Activated T-cell treated with anti-CD3 and anti-CD28 coated beads, Interleukin-2, amount 50 U/mL, for 72 hours (primary cell): Measurements from ENCODE around the gene PRMT3. TPM values are rescaled to one million over a fixed set of nuclear protein-coding genes. Genes with fewer than 3 reads are reported as not detected.
"Not testable (repeated sequence)": the region's sequence is repeated elsewhere in the genome, so short reads cannot be mapped to it uniquely, and the experiment has no call there.

Experiments
- ATAC-seq, 2 donors: fragments of 150-1000 bp; cut with Tn5 transposase; replicated peaks in 1 of 2; 2 replicates each; pipeline ENCODE4 v1.10.0; 2021; ENCODE audit warnings: moderate library complexity in 2 of 2, mild to moderate bottlenecking in 1 of 2
- DNase-seq, 2 donors: peaks; one replicate each; pipeline ENCODE4 v3.0.0; 2021 to 2022; ENCODE audit warnings: mixed read lengths in 1 of 2
- H3K27ac Mint-ChIP-seq: one replicate; pipeline ENCODE4 v1.8.0; 2022; ENCODE audit warnings: mild to moderate bottlenecking, moderate library complexity, mixed read lengths
- H3K27me3 Mint-ChIP-seq: one replicate; pipeline ENCODE4 v1.8.0; 2022; ENCODE audit warnings: low read depth, mixed read lengths
- H3K36me3 Mint-ChIP-seq, 2 donors: one replicate each; pipeline ENCODE4 v1.8.0; 2022; ENCODE audit warnings: mixed read lengths in 2 of 2, mild to moderate bottlenecking in 1 of 2; ENCODE audit not compliant: insufficient read depth in 2 of 2
- H3K4me1 Mint-ChIP-seq: one replicate; pipeline ENCODE4 v1.8.0; 2022; ENCODE audit warnings: low read depth, mixed read lengths
- H3K4me3 Mint-ChIP-seq, 2 donors: one replicate each; pipeline ENCODE4 v1.8.0; 2022; ENCODE audit warnings: mild to moderate bottlenecking in 2 of 2, mixed read lengths in 2 of 2, moderate library complexity in 2 of 2
- H3K9me3 Mint-ChIP-seq, 2 donors: one replicate each; pipeline ENCODE4 v1.8.0; 2022; ENCODE audit warnings: mixed read lengths in 2 of 2
- total RNA-seq, 2 donors: library from RNA; stranded (reverse); gene quantifications; one replicate each; pipeline ENCODE4 v1.2.3, GENCODE V29; 2022

Gene PRMT3
- total RNA-seq, 2 donors from 2014 or later, result 28.8 to 35.5 TPM

- ATAC-seq (no peak), DNase-seq (peak in 1 of 2 donors; percentile 6)
- H3K9me3 Mint-ChIP-seq, result no peaks in the 10 kb centered on the region
- H3K27ac Mint-ChIP-seq, result peak overlapping the region; percentile 88
- H3K36me3 Mint-ChIP-seq, result peaks cover 2 to 23% of the 10 kb centered on the region in 2 donors
- no peaks in the 10 kb centered on the region for H3K27me3 Mint-ChIP-seq
- H3K4me3 Mint-ChIP-seq, result peak overlapping the region; percentile 69 to 87
- peaks cover 72% of the 10 kb centered on the region for H3K4me1 Mint-ChIP-seq
Observed at GRCh38 chr11:20364341-20364792, 23.1 kb upstream of the PRMT3 start.

GRCh38 chr11:20365465-20365864 is 22.1 kb upstream of the PRMT3 start:
- Mint-ChIP-seq H3K4me3 (peak overlapping the region; percentile 69 to 87), H3K27ac (peak overlapping the region; percentile 46), H3K4me1 (peaks cover 67% of the 10 kb centered on the region), H3K36me3 (peaks cover 2 to 28% of the 10 kb centered on the region in 2 donors)
- ATAC-seq, H3K9me3 Mint-ChIP-seq, DNase-seq, H3K27me3 Mint-ChIP-seq: not testable (repeated sequence)

GRCh38 chr11:20367313-20367948 is 20.1 kb upstream of the PRMT3 start:
- peaks cover 49% of the 10 kb centered on the region for H3K4me1 Mint-ChIP-seq
- peak overlapping the region; percentile 98 for H3K27ac Mint-ChIP-seq
- ATAC-seq, result peak; percentile 82 to 88
- no peaks in the 10 kb centered on the region for H3K27me3 Mint-ChIP-seq
- peak; percentile 74 to 81 for DNase-seq
- H3K4me3 Mint-ChIP-seq, result peak overlapping the region; percentile 77 to 86
- no peaks in the 10 kb centered on the region for H3K9me3 Mint-ChIP-seq
- H3K36me3 Mint-ChIP-seq, result peaks cover 2 to 37% of the 10 kb centered on the region in 2 donors

DNA sequence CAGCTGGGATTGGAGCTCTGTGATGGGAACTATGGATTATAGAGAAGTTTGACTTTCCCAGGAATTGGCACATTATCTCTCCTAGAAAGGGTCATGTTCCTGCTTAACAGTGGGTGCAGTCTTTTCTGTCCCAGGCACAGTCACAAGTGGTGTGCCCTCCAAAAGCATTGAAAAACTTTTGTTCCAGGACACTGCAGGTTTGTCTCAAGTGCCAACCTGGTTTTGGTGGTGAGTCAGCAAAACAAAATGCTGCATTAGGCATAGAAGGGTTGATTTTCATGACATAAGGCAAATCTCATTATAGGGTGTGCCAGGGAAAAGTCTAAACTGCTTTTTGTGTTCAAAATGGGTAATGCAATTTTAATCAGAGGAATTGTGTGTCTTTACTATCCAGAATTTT is 19.1 kb upstream of the PRMT3 start:
- Mint-ChIP-seq H3K27me3 (no peaks in the 10 kb centered on the region), H3K4me1 (peaks cover 39% of the 10 kb centered on the region), H3K27ac (peak overlapping the region; percentile 86), H3K4me3 (peak overlapping the region; percentile 51 to 65), H3K9me3 (no peaks in the 10 kb centered on the region), H3K36me3 (peaks cover 0 to 35% of the 10 kb centered on the region in 2 donors)
- DNase-seq, result no peak
- no peak for ATAC-seq

DNA sequence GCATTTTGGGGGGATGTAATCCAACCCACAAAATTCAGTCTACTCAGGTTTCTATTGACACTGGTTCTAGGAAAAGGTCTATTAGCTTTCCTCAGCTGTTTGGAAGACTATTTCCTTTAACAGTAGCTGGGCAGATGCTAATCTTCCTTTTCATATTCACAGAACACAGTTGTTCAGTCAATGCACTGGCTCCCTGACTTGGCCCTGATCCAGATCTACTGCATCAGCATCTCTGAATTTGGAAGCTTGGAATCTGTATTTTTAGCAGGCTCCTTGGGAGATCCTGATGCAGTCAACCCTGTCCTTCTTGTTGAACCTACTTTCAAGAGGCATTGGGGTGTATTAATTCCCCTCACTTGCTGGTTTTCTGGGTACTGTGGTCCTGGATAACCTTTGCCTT is 17.7 kb upstream of the PRMT3 start:
- peaks cover 44% of the 10 kb centered on the region for H3K4me1 Mint-ChIP-seq
- no peak for ATAC-seq

GRCh38 chr11:20372081-20372626 is 15.4 kb upstream of the PRMT3 start:
- H3K27ac Mint-ChIP-seq, result no peak overlapping the region
- no peaks in the 10 kb centered on the region for H3K27me3 Mint-ChIP-seq
- peaks cover 24% of the 10 kb centered on the region for H3K4me1 Mint-ChIP-seq
- no peak for DNase-seq
- H3K4me3 Mint-ChIP-seq, result no peak overlapping the region
- peaks cover 8 to 38% of the 10 kb centered on the region in 2 donors for H3K36me3 Mint-ChIP-seq
- ATAC-seq, result no peak
- H3K9me3 Mint-ChIP-seq, result no peaks in the 10 kb centered on the region

More for the DNA sequence above, 17.7 kb upstream of the PRMT3 start:
- Mint-ChIP-seq H3K27ac (peak overlapping the region; percentile 28), H3K4me3 (no peak overlapping the region), H3K27me3 (no peaks in the 10 kb centered on the region), H3K9me3 (no peaks in the 10 kb centered on the region), H3K36me3 (peaks cover 6 to 37% of the 10 kb centered on the region in 2 donors)
- no peak for DNase-seq

DNA sequence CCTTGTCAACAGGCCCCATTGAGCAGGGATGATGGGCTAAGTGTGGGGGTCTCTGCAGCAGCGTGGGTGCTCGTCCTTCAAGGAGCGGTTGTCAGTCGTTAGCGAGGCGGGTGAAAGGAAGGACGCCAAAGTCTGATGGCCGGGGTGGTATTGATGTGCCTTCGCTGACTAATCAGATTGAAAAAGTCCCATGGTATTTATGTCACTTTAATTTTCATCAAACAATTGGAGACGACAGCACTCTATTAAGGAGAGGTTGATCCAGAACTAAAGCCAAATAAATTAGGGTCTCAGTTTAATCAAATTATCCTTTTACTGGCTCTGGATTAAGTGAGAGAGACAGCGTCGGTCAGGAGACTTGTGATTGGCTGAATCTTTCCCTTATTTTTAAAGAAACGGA is 14.4 kb upstream of the PRMT3 start:
- Mint-ChIP-seq H3K4me1 (peaks cover 16% of the 10 kb centered on the region), H3K27me3 (no peaks in the 10 kb centered on the region), H3K36me3 (peaks cover 8 to 36% of the 10 kb centered on the region in 2 donors), H3K4me3 (no peak overlapping the region), H3K27ac (peak overlapping the region; percentile 94), H3K9me3 (no peaks in the 10 kb centered on the region)
- no peak for ATAC-seq
- no peak for DNase-seq

DNA sequence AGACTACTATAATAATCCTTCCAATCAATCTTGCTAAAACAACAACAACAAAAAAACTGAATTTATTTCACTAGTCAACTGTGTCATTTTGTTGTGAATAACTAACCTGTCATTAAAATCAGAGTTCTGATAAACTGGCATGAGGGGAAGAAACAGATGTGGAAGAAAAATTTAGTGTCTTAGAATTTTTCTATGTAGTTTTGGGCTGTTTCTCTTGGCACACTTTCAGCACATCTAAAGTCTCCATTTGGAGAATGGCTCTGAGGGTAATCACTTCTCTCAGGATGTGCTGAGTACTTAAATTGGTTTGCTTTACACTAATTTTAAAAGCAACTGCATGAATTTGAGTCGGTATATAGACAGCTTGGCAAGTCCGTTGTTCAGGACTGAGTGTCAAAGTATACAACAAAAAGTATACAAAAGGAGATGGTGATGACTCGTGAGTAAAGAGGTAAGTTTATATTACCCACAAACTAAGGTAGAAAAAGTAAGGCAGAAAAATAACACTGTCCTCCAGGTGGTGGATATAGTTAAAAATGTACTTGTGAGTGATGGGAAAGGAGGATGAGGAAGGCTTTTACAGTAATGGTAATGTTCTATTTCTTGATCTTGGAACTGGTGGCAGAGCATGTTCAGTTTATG is 13.8 kb upstream of the PRMT3 start:
- no peaks in the 10 kb centered on the region for H3K27me3 Mint-ChIP-seq
- peaks cover 11% of the 10 kb centered on the region for H3K4me1 Mint-ChIP-seq
- no peaks in the 10 kb centered on the region for H3K9me3 Mint-ChIP-seq
- DNase-seq (no peak), ATAC-seq (no peak)
- H3K36me3 Mint-ChIP-seq, result peaks cover 8 to 31% of the 10 kb centered on the region in 2 donors
- H3K27ac Mint-ChIP-seq, result peak overlapping the region; percentile 94
- peak overlapping the region in 1 of 2 donors; percentile 29 for H3K4me3 Mint-ChIP-seq

DNA sequence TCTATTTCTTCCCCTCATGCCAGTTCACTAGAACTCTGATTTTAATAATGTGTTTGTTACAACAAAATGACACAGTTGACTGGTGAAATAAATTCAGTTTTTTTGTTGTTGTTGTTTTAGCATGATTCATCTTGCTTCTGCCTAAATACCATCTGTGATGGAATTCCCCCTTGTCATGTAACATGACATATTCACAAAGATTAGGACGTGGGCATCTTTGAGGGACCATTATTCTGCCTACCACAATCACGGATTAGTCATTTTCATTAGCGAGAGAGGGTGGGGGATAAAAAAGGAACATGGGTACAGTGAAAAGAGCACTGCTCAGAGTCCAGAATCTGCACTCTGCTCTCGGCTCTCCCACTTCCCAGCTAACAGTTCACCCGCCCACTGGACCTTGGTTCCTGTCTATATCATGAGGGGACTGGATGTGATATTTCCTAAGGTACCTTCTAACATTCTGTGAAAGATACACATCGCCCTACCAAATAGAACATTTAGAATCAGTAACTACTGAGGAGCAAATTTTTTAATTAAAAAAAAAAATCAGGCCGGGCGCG is 12.7 kb upstream of the PRMT3 start:
- Mint-ChIP-seq H3K27ac (peak overlapping the region; percentile 94), H3K4me1 (peaks cover 8% of the 10 kb centered on the region), H3K9me3 (no peaks in the 10 kb centered on the region), H3K36me3 (peaks cover 8 to 29% of the 10 kb centered on the region in 2 donors), H3K4me3 (peak overlapping the region in 1 of 2 donors; percentile 68), H3K27me3 (no peaks in the 10 kb centered on the region)
- ATAC-seq (peak; percentile 29 to 52), DNase-seq (no peak)

- Mint-ChIP-seq H3K4me1 (peaks cover 8% of the 10 kb centered on the region), H3K36me3 (peaks cover 8 to 31% of the 10 kb centered on the region in 2 donors), H3K27me3 (no peaks in the 10 kb centered on the region), H3K27ac (no peak overlapping the region), H3K4me3 (no peak overlapping the region), H3K9me3 (no peaks in the 10 kb centered on the region)
- DNase-seq, result no peak
- no peak for ATAC-seq
Observed at GRCh38 chr11:20376162-20376730, 11.3 kb upstream of the PRMT3 start.

DNA sequence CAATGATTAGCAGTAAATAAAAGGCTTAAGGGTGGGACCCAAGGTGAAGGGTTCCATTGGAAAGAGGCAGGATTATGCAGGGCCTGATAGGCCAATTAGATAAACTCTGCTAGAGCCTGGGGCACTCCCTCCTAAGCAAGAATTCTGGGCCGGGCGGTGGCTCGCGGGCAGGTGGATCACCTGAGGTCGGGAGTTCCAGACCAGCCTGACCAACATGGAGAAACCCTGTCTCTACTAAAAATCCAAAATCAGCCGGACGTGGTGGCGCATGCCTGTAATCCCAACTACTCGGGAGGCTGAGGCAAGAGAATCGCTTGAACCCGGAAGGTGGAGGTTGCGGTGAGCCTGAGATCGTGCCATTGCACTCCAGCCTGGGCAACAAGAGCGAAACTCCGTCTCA is 1.5 kb upstream of the PRMT3 start:
- not testable (repeated sequence) for H3K27me3 Mint-ChIP-seq, H3K36me3 Mint-ChIP-seq, H3K9me3 Mint-ChIP-seq, ATAC-seq, DNase-seq
- H3K4me3 Mint-ChIP-seq, result peak overlapping the region; percentile 93 to 94
- peak overlapping the region; percentile 99 for H3K27ac Mint-ChIP-seq
- peaks cover 25% of the 10 kb centered on the region for H3K4me1 Mint-ChIP-seq

- no peaks in the 10 kb centered on the region for H3K27me3 Mint-ChIP-seq
- no peak for DNase-seq
- no peaks in the 10 kb centered on the region for H3K9me3 Mint-ChIP-seq
- peaks cover 25% of the 10 kb centered on the region for H3K4me1 Mint-ChIP-seq
- H3K4me3 Mint-ChIP-seq, result peak overlapping the region; percentile 93 to 94
- peaks cover 7 to 8% of the 10 kb centered on the region in 2 donors for H3K36me3 Mint-ChIP-seq
- peak overlapping the region; percentile 93 for H3K27ac Mint-ChIP-seq
- ATAC-seq, result peak; percentile 10 to 20
Observed at GRCh38 chr11:20388096-20389055, 860 bp downstream of the PRMT3 start.
